Right atrium auricular region (tissue), 2 donors: Measurements from ENCODE around the gene CYP27A1. TPM values are rescaled to one million over a fixed set of nuclear protein-coding genes. Genes with fewer than 3 reads are reported as not detected.

Experiments
- DNase-seq: peaks from one replicate; pipeline ENCODE4 v3.0.0-alpha.2; 2019; ENCODE audit warnings: low spot score
- H3K27ac ChIP-seq, 2 donors: fragments of 200-600 bp; sonication (generic); 1 replicate in 1 of 2; 2 replicates in 1 of 2; pipeline ENCODE4 v1.5.1; 2016 to 2019
- H3K27me3 ChIP-seq, 2 donors: fragments of 200-600 bp; sonication (generic); one replicate each; pipeline versions ENCODE4 v1.5.1 to v1.6.0; 2017 to 2019
- H3K36me3 ChIP-seq: fragments of 200-600 bp; sonication (generic); one replicate; pipeline ENCODE4 v1.5.1; 2016
- H3K4me1 ChIP-seq, 2 donors: fragments of 200-600 bp; sonication (generic); one replicate each; pipeline versions ENCODE4 v1.5.1 to v1.6.0; 2017 to 2019
- H3K4me3 ChIP-seq, 2 donors: fragments of 200-600 bp; sonication (generic); 1 replicate in 1 of 2; 2 replicates in 1 of 2; pipeline ENCODE4 v1.5.1; 2017 to 2019; ENCODE audit warnings: mild to moderate bottlenecking in 1 of 2, moderate library complexity in 1 of 2
- H3K9me3 ChIP-seq, 2 donors: fragments of 200-600 bp; sonication (generic); one replicate each; pipeline ENCODE4 v1.5.1; 2019
- total RNA-seq, 2 donors: library from RNA; depleted of rRNA; stranded (reverse); fragments of >200 nt; gene quantifications; one replicate each; pipeline ENCODE4 v1.1.0, GENCODE V29; 2016
- TF ChIP-seq, protein P1 (sequence below), 2 donors: fragments of 200-600 bp; sonication (generic); IDR thresholded peaks; one replicate each; pipeline ENCODE4 v1.5.1; 2019; ENCODE audit warnings: antibody characterized with exemption in 2 of 2

Gene CYP27A1
- total RNA-seq, 2 donors from 2014 or later: 17.2 to 23.4 TPM

DNA sequence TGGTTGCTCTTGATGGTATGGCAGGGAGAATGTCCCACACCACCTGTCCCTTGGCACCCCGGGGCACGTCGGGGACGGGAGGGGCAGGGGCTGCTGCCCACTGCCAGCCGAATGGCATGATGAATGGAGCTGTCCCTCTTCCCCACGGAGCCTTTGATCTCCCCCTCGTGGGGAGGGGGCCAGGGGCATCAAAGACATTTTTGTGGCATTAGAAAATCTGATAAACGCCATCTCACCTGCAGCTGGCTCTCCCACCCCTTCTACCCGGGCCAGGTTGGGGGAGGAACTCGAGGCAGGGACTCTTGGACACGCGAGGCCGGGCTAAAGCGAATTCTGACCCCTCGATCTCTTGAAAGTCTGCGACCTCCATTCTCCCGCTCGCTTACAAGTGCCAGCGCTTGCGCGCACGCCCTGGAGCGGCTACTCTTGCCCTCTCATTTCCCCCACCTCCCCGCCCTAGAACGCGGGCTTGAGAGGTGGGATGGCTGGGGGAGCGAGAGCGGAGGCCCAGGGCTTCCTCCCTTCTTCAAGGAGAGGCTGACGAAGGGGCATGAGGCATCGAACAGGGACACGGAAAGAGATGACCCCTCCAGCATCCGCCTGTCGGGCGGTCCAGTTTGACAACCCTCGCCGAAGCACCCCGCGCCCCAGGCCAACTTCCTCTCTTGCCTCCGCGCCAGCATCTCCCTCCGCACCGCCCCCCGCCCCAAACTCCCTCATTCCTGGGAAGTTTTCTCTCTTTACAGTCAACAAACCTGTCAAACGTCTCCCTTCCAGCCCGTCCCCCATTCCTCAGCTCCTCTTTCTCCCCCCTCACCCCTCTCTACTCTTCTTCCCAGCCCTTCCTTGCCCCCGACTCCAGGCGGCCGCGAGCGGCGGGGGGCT lies 77.0 kb downstream of the CYP27A1 start:
- TF ChIP-seq, protein P1, sequence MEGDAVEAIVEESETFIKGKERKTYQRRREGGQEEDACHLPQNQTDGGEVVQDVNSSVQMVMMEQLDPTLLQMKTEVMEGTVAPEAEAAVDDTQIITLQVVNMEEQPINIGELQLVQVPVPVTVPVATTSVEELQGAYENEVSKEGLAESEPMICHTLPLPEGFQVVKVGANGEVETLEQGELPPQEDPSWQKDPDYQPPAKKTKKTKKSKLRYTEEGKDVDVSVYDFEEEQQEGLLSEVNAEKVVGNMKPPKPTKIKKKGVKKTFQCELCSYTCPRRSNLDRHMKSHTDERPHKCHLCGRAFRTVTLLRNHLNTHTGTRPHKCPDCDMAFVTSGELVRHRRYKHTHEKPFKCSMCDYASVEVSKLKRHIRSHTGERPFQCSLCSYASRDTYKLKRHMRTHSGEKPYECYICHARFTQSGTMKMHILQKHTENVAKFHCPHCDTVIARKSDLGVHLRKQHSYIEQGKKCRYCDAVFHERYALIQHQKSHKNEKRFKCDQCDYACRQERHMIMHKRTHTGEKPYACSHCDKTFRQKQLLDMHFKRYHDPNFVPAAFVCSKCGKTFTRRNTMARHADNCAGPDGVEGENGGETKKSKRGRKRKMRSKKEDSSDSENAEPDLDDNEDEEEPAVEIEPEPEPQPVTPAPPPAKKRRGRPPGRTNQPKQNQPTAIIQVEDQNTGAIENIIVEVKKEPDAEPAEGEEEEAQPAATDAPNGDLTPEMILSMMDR (IDR thresholded peaks at IDR 0.05): no peak
- Histone ChIP-seq H3K4me1 (peaks cover 0 to 21% of the 10 kb centered on the region in 2 donors), H3K4me3 (peak overlapping the region; percentile 23 to 48), H3K9me3 (no peaks in the 10 kb centered on the region), H3K27ac (no peak overlapping the region), H3K36me3 (no peaks in the 10 kb centered on the region), H3K27me3 (peaks cover 9 to 12% of the 10 kb centered on the region in 2 donors)
- DNase-seq: no peak

DNA sequence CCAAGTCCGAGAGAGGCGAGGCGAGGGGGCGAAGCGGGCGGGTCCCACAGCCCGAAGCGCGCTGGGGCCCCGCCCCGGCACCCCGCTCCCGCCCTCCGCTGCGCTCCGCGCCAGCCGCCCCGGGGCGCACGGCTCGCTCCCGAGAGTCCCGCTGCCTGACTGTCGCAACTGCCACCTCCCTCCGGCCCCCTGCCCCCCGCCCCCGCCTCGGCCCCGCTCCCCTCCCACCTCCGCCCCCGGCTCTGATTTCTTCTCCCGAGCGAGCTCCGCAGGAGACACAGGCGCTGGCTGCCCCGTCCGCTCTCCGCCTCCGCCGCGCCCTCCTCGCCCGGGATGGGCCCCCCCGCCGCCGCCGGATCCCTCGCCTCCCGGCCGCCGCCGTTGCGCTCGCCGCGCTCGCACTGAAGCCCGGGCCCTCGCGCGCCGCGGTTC lies 77.6 kb downstream of the CYP27A1 start, which contains the start of gene WNT6:
Gene WNT6 (plus strand): TSS at position 250 of the 432 bp plus-strand sequence. CDS start 233 bp downstream, outside the sequence.
- Histone ChIP-seq H3K27ac (peak within 1 kb of the TSS; percentile 6 to 12), H3K27me3 (peaks cover 9 to 12% of the 10 kb centered on the region in 2 donors)
- no peak for DNase-seq

DNA sequence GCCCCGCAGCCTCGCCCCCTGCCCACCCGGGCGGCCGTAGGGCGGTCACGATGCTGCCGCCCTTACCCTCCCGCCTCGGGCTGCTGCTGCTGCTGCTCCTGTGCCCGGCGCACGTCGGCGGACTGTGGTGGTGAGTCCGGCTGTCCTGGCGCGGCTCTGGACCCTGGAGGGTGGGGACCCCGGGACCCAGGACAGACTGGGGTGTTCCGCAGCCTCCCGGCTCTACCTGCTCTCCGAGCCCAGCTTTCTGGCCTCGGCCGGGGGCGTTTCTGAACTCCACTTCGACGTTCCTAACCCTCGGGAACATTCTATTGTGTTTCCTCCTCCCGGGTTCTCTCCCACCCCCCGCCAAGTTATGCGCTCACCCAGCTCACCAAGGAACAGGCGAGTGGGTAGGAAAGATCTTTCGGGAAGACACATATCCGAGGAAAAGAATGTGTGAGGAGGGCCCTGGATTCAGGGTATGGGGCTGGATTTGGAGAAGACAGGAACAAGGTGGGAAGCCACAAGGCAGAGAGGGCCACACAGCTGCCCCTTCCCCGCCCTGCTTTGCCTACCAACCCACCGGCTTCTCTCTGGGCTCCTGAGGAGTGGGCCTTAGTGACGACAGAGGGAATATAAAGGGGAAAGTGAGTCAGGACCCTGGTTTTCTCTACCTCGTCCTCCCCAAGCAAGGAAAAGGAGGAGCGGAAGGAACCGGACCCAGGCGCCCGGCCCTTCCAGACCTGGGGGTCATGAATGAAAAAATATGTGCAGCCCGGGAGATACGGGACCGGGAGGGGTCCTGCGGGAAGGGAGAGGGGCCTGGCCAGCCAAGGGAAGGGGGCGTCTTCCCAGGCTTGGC lies 78.3 kb downstream of the CYP27A1 start:
- no peak for DNase-seq
- peak overlapping the region; percentile 23 to 48 for H3K4me3 ChIP-seq
- H3K4me1 ChIP-seq: peaks cover 0 to 21% of the 10 kb centered on the region in 2 donors
- no peaks in the 10 kb centered on the region for H3K9me3 ChIP-seq
- H3K27ac ChIP-seq: peak overlapping the region; percentile 6 to 12
- TF ChIP-seq, protein P1 (IDR thresholded peaks at IDR 0.05): no peak
- H3K27me3 ChIP-seq: peaks cover 9 to 12% of the 10 kb centered on the region in 2 donors
- H3K36me3 ChIP-seq: no peaks in the 10 kb centered on the region

More for the DNA sequence above, 77.6 kb downstream of the CYP27A1 start, which contains the start of gene WNT6:
- TF ChIP-seq, protein P1 (IDR thresholded peaks at IDR 0.05): no peak
- no peaks in the 10 kb centered on the region for H3K36me3 ChIP-seq
- peak within 1 kb of the TSS; percentile 23 to 48 for H3K4me3 ChIP-seq
- peaks cover 0 to 21% of the 10 kb centered on the region in 2 donors for H3K4me1 ChIP-seq
- H3K9me3 ChIP-seq: no peaks in the 10 kb centered on the region

DNA sequence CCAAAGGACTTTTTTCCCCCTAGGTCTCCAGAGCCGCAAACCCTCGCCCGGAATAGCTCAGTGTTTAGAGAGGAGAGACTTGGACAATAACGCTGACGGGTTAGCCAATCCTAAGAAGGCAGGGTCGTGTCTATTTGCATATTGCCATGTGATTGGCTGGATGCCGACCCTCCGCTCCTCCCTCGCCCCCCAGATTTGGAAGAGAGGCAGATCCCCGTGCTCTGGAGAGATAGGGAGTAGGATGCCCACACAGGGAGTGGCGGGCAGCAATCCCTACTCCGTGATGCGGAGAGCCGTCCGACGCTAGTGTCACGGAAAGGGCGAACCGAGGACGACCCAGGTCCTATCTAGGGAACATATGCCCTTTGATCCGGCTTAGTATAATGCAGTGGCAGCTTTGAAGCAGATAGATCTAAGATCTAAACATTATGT lies 79.0 kb downstream of the CYP27A1 start:
- peaks cover 0 to 21% of the 10 kb centered on the region in 2 donors for H3K4me1 ChIP-seq
- DNase-seq: no peak
- peaks cover 9 to 12% of the 10 kb centered on the region in 2 donors for H3K27me3 ChIP-seq
- H3K4me3 ChIP-seq: peak overlapping the region in 1 of 2 donors; percentile 48
- H3K9me3 ChIP-seq: no peaks in the 10 kb centered on the region
- peak overlapping the region in 1 of 2 donors; percentile 6 for H3K27ac ChIP-seq
- TF ChIP-seq, protein P1 (IDR thresholded peaks at IDR 0.05): no peak
- no peaks in the 10 kb centered on the region for H3K36me3 ChIP-seq

DNA sequence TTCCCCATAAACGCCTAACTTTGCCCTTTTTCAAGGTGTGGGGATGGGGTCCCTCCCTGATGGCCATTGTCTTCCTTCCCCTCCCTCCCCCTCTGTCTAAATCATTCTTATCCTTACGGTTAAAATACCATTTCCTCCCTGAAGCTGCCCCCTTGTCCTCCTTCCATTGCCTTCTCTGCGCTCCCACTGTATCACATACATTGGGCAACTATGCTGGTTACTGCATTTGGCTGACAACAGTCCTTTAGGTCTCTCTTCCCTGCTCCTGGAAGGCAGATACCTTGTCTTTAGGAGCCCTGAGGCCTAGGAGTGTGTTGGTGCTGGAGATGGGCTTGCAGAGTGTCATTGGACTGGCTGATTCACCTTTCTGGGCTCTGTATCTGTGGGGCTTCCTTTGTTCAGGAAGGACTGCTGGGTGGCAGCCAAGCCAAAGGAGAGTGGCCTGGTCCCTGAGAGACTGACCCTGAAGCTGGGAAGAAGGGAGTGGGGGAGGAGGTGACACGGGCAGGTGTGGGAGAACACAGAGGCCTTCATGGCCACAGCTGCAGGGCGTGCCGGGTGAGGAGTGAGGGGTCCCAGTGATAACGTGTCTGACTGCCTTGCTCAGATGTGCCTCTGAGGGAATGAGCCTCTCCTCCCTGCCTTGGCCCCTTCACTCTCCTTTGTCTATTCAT lies 79.8 kb downstream of the CYP27A1 start:
- H3K4me1 ChIP-seq: peaks cover 0 to 21% of the 10 kb centered on the region in 2 donors
- H3K36me3 ChIP-seq: no peaks in the 10 kb centered on the region
- TF ChIP-seq, protein P1 (IDR thresholded peaks at IDR 0.05): no peak
- peaks cover 9 to 12% of the 10 kb centered on the region in 2 donors for H3K27me3 ChIP-seq
- no peaks in the 10 kb centered on the region for H3K9me3 ChIP-seq
- H3K4me3 ChIP-seq: no peak overlapping the region
- H3K27ac ChIP-seq: no peak overlapping the region
- DNase-seq: no peak
